NCI-H1436 (cell line): ENCODE results near the gene C8B.

Experiments
- DNase-seq: peaks from one replicate; lab custom pipeline; 2025; lab: John Stamatoyannopoulos, UW

The C8B gene

DNA sequence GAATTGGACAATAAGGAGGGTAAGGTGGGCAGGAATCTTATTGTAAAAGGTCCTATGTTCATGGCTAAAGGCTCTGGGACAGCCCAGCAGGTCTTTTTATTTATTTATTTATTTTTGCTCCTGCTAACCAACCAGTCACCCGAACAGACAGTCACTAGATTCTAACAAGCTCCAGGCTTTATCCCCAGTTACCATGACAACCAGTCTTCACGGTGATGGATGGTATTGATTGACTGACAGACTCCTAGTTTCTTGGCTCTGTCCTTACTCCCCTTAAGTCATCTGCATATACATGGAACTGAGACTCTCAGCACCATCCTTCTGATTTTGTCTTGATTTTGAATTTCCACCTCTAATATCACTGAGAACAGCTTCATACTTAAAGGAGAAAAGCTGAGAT, 66.9 kb downstream of the C8B start:
- DNase-seq: no peak

DNA sequence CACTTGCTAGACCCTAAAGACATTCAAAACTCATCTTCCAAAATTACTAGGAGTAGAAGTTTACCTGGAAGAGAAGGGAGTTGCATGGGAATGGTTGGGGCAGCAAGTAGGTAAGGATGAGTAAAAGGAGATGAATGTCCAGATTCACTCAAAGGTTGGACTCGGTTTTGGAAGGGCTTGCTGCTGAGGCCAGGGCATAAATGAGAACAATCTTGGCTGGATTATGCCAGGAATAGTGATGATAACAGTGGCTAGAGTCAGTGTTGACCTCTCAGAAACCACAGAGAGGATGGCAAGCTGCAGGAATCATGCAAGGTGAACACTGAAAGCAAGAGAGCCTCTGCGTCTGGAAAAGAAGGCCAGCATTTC, 67.8 kb downstream of the C8B start:
- no peak for DNase-seq

DNA sequence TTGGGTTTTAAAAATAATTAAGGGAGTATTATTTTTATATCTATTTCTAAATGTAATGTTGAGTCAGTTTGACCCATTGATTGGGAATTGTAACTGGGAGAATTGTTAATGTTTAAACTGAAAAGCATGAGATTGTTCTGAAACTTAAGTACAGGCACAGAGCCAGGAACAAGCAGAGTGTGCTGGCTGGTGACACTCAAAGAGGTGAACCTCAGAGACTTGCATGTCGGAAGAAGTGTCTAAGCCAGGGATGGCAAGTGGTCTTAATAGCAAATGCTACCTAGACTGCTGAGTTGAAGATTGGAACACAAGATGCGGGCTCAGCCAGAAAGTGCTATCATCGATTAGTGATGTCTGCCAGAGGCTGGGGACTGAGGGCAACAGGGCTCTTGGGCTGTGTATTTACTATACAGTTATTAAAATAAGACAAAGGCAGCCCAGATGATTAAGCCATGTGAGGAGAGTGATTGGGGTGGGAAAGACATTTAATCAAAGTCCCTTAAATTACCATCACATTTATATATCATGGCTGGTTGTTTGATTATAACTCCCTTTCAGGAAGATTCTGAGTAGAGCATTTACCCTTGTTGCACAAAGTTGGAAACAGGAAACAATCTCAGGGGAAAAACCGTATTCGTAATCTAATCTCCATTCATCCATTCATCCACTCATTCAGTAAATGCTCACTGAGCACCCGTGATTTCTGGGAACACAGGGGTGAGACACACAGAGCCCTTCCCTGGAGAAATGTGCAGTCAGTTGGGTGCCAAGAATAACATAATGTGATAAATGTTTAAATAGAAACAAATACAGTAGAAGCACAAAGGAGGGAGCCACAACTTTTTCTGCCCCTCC, 68.4 kb downstream of the C8B start:
- no peak for DNase-seq

DNA sequence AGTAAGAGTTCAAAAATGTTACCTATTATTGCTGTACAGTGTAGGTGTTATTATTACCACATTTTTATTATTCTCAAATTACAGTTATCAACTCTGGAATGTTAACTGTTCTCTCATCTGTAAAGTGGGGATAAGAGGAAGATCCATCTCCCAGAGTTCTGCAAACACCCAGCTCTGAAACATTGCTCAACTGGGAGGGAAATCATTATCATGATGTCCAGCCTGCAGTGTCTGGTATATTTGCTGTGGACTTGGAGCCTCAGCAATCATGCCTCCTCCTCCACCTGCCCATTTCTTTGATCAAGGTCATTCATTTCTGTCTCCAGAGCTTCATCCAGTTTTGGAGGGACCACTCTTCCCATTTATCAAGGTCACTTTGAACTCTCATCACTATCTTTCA, 71.8 kb downstream of the C8B start:
- DNase-seq: no peak

DNA sequence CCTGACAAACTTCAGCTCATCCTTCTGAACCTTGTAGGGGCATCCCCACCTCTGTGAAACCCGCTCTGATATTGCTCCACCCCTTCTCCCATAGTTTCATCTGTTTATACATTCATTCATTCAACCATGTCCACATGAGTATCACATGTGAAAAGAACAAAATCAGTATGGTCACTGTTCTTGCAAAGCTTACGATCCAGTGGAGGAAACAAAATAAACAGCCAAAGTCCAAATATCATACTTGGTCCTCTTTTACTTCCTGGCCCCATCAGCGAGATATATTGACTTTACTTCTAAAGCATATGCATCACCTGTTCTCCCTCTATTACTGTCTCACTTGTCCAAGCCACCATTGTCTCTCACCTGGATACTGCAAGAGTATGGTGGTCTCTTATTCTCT, 75.6 kb downstream of the C8B start:
- DNase-seq: no peak

DNA sequence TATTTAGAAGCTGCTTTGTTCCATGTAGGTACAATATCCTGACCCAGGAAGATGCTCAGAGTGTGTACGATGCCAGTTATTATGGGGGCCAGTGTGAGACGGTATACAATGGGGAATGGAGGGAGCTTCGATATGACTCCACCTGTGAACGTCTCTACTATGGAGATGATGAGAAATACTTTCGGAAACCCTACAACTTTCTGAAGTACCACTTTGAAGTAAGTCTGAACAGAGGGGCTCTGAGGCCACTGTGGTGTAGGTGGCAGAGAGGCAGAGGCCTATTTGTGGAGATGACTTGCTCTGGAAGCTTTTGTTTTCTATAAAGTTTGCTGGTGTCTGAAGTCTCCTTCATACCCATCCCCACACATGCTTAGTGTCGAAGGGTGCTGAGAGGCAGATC, 84.4 kb downstream of the C8B start:
- no peak for DNase-seq

DNA sequence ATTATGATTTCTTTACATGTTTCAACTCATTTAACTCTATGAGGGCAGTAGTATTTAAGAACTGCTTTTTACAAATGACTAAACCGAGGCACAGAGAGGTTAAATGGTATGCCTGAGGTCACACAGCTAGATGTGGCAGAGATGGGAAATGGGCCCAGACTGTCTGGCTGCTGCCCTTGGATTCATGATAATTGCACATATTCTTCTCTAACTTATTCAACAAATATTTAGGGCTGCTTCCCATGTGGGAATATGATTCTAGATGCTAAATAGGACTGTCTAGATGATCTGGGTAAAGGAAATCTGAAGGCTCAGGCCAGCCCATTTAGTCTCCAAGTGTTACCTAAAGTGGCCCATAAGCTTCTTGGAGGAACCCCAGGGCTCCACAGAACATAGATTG, 85.0 kb downstream of the C8B start:
- DNase-seq: no peak
